Iris pigment epithelial cell (primary cell): ENCODE results near the gene ZNF740.
"Not testable (repeated sequence)": the region's sequence is repeated elsewhere in the genome, so short reads cannot be mapped to it uniquely, and the experiment has no call there.

Experiments
- DNase-seq: peaks from one replicate; pipeline ENCODE4 v3.0.0-alpha.2; 2011; ENCODE audit warnings: low read depth

ZNF740 gene

DNA sequence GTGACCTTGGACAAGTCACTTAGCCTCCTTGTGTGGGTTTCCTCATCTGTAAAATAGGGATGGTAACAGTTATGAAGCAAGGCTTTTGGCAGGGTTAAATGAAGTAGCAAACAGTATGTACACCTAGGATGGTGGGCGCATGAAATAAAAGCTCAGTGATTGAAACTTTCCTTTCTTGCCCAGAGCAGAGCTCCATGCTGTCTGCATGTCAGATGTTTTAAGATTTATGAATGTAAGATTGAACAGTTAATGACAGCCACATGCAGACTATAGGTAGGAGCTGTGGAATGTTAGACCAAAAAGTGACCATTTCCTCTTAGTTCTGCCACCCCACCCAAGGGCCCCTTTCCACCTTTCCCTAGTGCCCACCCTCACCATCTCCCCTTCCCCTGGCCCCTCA is 14.5 kb downstream of the ZNF740 start:
- no peak for DNase-seq

DNA sequence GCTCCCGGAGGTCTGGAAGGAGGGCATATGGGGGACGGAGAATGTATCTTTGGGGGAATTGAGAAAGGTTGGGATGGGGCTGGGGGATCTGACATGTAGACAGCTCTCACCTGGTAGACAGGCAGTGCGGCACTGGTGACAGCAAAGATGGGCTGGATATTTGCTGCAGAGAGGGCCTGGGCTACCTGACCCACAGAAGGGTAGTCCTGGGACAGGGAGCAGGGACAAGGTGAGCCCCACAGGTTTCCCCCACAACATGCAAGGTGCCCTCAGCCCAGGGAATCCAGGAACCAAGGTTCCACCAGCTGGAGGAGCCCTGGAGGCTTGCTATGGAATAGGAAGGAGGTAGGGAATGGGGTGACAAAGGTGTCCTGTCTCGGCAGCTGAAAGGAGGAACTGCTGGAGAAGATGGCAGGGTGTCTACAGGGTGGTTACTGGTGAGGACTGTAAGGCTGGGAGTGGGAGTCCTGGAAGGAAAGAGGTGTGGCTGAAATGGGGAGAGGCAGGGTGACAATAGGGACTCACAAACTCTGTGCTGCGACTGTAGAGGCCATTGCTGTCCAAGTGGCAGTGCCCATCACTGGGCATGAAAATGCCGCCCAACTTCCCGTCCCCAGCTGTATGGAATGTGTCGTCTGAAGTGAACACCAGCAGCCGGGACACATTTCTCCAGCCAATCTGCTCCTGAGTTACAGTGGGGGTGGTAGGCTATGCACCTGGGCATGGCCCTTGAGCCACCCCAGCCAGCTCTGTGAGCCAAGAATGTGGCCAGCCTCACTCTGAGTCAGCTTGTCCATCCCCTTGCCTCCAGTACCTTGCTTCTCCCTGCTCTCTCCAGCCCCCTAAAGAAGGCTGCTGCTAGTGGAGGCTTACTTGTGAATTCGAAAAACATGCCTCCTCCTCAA is 15.2 kb downstream of the ZNF740 start:
- no peak for DNase-seq

DNA sequence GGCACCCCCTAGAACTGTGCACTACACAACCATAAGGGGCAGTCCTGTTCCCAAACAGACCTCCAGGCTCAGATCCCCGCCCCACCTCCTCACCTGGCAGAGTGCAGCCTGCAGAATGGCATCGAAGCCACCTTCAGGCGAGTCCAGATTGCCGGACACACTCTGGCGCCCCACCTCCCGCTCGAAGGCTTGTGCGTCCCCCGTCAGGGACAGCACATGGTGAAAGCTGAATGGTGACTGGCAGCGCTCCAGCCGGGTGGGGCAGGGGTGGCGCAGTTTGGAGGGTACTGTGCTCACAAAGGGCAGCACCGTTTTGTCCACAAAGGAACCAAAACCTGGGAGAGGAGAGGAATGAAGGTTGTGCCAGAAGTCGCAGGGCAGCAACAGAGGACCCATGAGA is 16.0 kb downstream of the ZNF740 start:
- DNase-seq: no peak

DNA sequence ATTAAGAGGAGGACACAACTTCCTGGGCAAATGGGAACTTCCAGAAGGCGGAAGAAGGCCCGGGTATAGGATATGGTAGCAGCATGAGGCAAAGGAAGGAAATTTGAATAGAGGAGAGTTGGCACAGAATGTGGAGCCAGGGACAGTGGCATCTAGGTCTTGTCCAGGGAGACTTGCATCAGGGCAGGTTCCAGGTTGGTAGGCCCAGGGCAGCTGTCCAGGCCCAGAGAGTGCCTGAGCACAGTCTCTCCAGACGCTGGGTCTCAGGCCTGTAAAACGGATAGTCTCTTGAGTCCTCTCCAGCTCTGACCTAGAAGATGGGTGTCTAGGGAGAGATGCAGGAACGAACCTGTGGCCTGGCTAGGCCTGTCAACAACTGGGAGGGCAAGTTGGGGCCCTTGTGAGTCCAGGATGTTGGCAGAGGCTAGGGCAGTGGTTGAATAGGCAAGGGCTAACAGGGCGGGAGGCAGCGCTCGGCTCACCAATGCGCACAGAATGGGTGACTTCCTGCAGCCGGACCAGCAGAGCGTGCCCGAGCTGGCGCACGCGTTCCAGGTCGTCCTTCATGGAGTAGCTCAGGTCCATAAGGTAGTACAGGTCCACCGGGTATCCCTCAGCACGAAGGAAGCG is 16.6 kb downstream of the ZNF740 start:
- no peak for DNase-seq

DNA sequence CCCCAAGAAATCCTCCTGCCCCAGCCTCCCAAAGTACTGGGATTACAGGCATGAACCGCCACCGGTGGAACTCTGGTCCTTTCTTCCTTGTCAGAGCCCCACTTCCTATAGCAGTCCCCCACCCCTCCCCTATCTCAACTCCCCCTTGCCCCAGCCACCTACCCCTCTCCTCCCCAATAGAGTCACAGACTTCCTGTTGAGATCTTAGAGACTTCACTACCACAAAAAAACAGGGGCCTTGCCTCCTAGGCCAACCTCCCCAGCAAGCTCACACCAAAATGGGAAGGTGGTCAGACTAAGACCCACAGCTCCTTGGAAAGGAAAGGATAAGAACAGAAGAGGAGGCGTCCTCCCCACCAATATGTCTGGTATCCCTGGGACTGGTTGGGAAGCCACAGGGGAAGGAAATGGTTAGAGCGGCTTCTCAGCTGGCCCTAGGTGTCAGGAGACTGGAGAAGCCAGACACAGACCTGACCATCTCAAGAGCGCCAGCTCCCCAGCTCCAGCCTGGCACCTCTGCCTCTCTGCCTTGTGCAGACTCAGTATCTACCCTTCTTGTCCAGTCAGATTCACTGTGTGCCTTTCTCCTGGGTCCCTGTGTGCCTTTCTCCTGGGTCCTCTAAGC is 18.1 kb downstream of the ZNF740 start:
- no peak for DNase-seq

DNA sequence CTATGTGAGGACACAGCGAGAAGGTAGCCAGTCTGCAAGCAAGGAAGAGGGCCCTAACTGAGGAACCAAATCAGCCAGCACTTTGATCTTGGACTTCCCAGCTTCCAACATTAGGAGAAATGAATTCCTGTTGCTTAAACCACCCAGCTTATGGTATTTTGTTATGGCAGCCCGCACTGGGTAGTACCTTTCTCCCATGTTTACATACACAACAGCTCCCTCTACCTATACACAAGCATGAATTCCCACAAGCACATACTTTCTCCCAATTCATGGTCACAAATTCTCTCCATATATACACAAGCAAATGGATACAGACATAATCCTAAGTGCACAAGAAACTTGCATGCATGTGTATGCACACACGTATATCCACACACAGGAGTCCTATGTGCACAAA is 19.2 kb downstream of the ZNF740 start:
- no peak for DNase-seq

DNA sequence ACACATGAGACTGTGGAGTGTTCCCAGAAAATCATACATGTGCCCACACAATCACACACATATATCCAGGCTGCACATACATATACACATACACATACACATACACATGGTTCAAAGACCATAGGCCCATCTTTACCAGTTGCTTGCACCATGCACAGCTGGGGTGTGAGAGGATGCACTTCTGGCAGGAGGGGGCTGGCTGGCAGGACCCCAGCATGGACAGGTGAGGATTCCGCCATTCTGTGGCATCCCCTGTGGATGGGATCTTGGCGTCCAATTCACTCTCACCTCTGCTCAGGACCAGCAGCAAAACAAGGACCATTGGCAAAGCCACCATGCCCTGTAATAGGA is 19.6 kb downstream of the ZNF740 start:
- no peak for DNase-seq

DNA sequence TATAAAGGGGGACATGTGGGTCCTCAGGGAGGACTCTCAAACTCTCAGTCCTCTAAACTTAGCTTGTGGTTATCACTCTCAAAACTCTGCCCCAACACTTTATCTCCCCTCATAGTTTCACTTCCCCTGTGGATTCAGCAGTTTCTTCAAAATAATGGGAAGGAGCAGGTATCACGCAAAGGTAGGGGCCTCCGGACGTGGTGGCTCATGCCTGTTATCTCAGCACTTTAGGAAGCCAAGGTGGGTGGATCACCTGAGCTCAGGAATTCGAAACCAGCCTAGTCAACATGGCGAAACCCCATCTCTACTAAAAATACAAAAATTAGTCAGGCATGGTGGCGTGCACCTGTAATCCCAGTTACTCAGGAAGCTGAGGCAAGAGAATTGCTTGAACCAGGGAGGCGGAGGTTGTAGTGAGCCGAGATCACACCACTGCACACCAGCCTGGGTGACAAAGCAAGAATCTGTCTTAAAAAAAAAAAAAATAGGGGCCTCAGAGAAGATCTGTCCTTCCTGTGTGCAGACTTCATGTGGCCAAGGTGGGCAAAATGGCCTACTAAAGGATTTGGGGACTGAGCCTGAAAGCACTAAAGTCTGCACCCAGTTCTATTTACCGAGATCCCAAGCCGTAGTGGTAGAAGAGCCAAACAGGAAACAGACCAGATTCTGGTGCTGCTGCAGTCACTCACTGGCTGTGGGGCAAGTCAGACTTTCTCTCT is 20.1 kb downstream of the ZNF740 start:
- peak; percentile 45 for DNase-seq

DNA sequence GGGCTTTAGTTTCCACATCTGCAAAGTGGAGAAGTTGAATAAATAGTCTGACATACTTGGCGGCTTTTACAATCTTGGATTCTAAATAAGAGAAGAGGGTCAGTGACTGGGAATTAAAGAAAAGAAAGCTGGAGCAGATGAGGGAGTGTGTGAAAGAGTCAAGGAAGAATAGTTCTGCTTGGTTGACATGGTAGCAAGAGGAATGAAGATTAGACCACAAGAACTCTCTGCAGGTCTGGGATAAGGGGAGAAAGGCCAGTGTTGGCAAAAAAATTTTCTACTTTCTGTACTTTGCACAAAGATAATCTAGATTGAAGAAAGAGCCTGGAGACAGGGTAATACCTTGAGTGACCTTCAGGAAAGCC is 20.6 kb downstream of the ZNF740 start:
- DNase-seq: no peak

DNA sequence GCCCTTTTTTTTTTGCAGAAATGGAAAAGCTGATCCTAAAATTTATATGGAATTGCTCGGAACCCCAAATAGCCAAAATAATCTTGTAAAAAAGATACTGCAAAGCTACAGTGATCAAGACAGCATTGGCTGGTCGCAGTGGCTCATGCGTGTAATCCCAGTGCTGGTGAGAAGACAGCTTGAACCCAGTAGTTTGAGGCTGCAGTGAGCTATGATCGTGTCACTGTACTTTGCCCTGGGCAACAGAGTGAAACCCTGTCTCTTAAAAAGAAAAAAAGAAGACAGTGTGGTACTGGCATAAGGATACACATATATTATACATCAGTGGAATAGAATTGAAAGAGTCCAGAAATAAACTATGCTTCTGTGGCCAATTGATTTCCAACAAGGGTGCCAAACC is 21.1 kb downstream of the ZNF740 start:
- DNase-seq: no peak

DNA sequence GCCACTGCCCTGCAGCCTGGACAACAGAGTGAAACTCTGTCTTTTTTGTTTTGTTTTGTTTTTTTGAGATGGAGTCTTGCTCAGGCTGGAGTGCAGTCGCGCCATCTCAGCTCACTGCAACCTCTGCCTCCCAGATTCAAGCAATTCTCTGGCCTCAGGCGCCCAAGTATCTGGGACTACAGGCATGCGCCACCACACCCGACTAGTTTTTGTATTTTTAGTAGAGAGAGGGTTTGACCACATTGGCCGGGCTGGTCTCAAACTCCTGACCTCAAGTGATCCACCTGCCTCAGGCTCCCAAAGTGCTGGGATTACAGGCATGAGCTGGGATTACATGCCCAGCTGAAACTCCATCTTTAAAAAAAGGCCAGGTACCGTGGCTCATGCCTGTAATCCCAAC is 21.8 kb downstream of the ZNF740 start:
- DNase-seq: not testable (repeated sequence)

DNA sequence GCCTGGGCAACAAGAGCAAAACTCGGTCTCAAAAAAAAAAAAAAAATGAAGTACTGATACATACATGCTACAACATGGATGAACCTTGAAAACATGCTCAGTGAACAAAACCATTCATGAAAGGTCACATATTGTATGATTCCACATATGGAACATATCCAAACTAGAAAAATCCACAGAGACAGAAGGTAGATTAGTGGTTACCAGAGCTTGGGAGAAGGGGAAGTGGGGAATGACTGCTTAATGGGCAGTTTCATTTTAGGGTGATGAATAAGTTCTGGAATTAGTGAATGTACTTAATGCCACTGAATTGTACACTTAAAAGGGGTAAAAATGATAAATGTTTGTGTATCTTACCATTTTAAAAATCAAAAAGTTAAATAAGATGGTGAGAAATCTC is 23.8 kb downstream of the ZNF740 start:
- DNase-seq: no peak

DNA sequence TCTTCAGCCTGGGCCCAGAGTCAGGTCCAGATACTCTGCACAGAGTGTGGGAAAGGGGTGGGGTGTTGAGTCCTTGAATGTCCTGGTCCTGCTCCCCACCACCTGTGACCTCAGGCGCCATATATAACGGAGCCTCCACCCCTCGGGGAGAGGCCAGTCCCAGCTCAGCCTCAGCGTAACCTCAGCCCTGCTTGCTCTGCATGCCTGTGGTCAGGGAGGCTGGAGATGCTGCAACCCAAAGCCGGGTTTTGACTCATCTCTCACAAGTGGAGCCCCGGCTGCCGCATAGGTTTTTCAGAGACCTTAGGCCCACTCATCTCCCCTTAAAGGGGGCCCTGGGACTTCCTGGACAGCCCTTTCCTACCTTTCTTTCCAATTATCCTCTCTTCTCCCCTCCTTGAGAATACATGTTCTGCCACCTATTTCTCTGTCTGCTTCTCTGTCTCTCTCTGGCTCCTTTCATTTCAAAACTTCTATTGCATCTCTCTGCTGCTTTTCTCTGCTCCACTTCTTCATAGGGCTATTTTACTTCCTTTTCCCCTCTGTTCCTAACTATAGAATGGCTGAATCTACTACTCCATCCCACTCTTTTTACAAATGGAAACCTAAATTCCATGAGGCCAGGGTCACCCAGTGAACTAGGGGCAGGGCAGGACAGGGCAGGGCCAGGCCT is 25.4 kb downstream of the ZNF740 start:
- DNase-seq: peak; percentile 94

DNA sequence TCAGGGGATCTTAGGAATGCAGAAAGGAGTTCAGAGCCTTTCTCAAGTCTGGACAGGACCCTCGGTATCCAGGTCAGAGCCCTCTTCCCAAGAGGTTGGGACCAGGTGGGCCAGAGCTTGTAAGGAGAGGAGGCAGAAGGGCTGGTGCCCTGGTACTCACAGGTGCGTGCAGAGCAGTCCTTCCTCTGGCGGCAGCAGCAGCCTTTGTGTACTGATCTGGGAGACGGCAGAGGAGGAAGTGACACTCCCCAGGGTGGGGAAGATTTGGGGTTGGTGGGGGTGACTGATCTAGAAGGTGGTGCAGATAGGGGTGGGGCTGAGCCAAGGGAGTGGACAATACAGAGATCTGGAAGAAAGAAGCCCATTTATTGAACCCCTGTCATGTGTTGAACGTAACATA is 26.5 kb downstream of the ZNF740 start, which contains the start of gene ITGB7:
Gene ITGB7, minus strand, starts transcription at position 210 of the 400 bp plus-strand sequence. CDS start 6,808 bp downstream, outside the sequence.
- no peak for DNase-seq

DNA sequence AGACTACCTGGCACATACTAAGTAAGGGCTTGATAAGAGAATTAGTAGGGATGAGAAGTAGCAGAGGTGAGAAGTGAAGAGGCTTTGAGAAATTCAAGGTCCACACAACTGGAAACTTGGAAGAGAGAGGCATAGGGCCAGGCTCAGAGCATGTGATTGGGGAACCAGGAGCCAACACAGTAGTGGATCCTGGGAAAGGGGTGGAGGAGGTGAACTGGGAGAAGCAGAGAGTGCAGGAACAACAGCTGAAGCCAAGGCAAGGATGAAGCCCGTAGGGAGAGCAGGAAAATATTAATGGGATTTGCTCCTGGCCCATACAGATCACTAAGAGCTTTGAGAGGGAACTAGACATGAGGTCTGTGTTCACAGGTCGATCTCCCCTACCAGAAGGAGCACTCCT is 27.9 kb downstream of the ZNF740 start:
- no peak for DNase-seq

DNA sequence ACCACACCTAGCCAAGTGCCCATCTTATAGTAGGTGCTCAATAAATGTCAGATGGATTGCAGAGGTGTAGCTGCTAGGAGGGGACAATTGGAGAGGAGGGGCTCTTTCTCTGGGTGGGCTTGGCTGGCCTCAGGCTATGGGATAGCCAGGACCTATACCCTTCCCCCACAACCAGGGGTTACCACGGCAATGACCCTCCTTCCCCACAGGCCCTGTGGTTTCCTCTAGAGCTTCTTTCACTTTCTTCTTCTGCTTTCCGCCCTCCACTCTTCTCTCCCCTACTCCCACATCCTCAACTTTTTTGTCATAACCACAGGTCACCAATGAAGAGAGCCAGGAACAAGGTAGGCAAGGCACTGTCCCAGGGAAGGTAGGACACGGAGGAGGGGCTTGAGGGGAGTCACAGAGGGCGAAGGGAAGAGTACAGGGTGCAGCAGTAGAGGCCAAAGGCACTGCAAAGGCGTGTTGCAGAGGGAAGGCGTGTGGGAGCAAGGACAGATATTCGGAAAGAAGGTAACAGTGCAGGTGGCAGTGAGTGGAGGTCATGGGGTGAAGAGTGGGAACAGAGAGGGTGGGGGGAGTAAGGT is 28.4 kb downstream of the ZNF740 start:
- DNase-seq: no peak

DNA sequence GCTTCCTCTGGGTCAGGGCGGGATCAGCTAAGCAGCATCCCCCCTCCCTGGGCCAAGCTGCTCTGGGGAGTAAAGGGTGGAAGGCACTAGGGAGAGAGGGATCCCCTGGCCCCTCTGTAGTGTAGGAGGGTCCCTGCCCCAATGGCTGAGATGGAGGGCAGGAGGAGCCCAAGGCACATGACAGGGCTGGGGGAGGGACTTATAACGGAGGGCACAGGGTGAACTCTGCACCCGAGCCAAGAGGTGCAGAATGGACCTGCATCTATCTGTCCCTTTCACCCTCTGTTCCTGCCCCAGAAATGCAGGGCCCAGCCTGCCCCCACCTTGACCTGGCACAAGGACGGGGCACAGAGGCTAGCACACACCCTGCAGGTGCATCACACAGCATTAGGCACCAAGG is 30.3 kb downstream of the ZNF740 start:
- DNase-seq: no peak

DNA sequence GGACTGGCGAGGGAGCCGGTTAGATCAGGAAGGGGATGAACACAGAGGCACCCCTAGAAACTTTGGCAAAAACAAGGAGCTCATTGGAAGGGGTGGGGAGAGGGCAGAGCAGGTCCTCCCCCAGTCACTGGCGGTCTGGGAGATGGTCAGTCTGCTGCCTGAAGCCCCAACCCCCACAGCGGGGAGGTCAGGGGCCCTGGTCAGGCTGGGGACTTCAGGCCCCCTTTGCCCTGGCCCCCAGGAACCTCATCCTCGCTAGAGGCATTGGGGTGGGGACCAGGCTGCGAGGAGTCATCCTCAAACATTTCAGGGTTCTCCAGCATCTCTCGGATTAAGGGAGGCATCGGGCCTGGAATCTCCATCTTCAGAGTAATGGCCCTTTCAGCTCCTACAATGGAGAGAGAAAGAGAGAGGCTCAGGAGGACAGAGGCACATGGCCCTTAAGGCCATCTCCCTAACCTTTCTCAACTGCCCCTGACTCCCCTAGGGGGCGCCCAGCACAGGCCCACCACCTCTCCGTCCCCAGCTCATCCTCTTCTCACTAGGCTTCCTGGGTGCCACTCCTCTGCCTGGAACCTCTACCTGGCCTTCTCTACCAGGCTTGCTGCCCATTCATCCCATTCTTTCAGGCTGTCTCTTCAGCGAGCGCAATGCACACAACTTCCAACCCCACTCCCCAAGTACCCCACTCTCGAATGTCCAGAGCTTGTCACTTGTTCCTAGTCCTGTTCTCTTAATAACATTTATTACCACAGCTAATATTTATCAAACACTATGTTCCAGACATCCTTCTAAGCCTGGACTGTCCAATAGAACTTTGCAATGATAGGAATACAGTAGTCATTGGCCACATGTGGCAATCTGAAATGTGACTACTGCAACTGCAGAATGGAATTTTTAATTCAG is 31.2 kb downstream of the ZNF740 start:
- no peak for DNase-seq

DNA sequence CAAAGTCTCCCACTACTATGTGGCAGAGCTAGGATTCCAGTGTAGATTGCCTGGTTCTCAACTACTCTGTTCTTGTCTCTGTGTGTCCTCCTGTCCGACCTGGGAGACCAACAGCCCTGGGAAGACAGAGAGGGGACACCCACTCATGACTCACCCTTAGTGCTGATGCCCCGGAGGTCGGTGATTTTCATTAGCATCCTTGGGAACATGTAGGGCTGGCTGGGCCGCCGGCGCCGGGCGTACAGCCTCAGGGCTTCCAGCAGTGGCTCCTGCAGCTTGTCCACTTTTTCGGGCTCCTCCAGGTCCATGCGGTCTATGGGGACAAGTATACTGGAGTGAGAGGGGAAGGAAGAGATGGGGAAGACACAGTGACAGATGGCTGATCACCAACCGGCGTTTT is 32.4 kb downstream of the ZNF740 start:
- no peak for DNase-seq

DNA sequence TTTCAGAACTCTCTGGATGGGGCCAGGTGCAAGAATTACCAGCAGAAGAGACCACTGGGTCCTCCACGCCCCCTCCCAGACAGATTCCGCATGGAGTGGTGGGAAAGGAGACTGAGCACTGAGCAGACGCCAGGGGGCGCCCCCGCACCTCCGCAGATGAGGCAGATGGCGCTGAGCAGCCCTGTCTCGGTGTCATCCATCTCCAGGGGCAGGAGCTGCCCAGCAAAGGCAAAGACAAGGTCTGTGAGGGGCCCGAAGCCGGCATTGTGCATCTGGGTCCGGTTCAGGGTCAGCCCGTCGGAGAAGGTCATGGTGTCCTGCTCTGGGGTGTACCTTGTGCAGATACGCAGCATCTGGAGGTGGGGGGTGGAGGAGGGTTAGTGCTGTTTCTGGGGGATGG is 32.8 kb downstream of the ZNF740 start:
- peak; percentile 70 for DNase-seq

DNA sequence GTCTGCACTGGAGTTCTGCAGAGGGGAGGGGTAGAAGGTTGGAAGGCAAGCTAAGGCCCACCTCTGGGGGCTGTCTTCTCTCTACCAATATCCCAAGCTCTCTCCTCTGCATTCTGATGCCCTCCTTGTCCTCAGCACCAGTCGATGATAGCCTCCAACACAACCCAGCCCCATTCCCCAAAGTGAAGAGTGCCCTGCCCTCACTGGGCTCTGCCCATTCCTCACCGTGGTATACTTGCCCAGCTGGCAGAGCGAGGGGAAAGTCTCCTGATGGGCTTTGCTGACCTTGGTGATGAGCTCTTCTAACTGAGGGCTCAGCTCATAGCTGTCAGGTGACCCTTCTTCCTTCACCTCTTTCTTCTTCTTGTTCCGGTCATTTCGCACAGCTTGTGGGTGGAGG is 33.7 kb downstream of the ZNF740 start:
- DNase-seq: no peak
